GM13977 (cell line): ENCODE data around the gene NOP9.
"Not testable (repeated sequence)": the region's sequence is repeated elsewhere in the genome, so short reads cannot be mapped to it uniquely, and the experiment has no call there.

Experiments
- DNase-seq: peaks from one replicate; pipeline ENCODE4 v3.0.0; 2012; ENCODE audit warnings: low spot score
- in situ Hi-C: fragments of 300-500 bp; cut with MboI; formaldehyde crosslinking; loops from one replicate; pipeline ENCODE4 v1.12.0; 2022; ENCODE audit warnings: low sequenced_read_pairs, low pct_unique_long_range_greater_than_20kb, mixed read lengths, inconsistent platforms; ENCODE audit not compliant: unreplicated experiment
- TF ChIP-seq, protein P1 (sequence below): IDR thresholded peaks from 2 replicates; pipeline ENCODE4 v1.5.1; 2012; ENCODE audit warnings: mild to moderate bottlenecking, control low read depth; ENCODE audit not compliant: insufficient read depth; ENCODE audit errors: extremely low read depth, missing control alignments

Gene NOP9

DNA sequence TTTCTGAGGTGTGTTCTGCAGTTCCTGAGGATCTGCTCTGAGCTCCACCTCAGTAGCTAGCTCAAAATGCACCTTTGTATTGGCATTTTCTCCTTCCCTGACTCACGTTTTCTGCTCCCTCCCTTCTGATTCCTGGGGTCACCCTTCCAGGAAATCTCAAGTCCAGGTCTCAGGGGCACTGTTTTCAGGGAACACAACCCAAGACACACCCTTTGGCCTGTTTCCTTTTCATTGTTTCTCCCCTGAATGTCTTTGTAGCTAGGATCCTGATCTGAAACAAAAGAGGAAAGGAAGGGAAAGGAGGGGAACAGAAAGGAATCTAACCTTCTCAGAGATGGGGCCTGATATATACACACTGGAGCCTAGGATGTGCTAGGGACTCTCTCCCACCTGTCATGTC is 47.5 kb downstream of the NOP9 start:
- TF ChIP-seq, protein P1, sequence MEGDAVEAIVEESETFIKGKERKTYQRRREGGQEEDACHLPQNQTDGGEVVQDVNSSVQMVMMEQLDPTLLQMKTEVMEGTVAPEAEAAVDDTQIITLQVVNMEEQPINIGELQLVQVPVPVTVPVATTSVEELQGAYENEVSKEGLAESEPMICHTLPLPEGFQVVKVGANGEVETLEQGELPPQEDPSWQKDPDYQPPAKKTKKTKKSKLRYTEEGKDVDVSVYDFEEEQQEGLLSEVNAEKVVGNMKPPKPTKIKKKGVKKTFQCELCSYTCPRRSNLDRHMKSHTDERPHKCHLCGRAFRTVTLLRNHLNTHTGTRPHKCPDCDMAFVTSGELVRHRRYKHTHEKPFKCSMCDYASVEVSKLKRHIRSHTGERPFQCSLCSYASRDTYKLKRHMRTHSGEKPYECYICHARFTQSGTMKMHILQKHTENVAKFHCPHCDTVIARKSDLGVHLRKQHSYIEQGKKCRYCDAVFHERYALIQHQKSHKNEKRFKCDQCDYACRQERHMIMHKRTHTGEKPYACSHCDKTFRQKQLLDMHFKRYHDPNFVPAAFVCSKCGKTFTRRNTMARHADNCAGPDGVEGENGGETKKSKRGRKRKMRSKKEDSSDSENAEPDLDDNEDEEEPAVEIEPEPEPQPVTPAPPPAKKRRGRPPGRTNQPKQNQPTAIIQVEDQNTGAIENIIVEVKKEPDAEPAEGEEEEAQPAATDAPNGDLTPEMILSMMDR = no peak
- in situ Hi-C loops = loop anchor here (25.0 kb wide), 1 partner anchor 315 kb away; no protein-coding TSS in a partner anchor
- DNase-seq = no peak

DNA sequence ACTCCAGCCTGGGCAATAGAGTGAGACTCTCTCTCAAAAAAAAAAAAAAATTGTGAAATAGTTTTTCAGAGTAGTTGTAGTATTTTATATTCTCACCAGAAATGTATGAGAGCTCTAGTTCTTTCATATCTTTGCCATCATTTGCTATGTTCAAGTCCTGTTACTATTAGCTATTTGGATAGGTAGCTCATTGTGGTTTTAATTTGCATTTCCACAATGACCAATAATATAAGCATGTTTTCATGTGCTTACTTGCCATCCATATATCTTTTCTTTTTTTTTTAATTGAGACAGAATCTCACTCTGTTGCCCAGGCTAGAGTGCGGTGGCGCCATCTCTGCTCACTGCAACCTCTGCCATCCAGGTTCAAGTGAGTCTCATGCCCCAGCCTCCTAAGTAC is 48.5 kb downstream of the NOP9 start:
- no peak for DNase-seq
- TF ChIP-seq, protein P1 = no peak
- in situ Hi-C loops = loop anchor here (25.0 kb wide), 1 partner anchor 314 kb away; no protein-coding TSS in a partner anchor

DNA sequence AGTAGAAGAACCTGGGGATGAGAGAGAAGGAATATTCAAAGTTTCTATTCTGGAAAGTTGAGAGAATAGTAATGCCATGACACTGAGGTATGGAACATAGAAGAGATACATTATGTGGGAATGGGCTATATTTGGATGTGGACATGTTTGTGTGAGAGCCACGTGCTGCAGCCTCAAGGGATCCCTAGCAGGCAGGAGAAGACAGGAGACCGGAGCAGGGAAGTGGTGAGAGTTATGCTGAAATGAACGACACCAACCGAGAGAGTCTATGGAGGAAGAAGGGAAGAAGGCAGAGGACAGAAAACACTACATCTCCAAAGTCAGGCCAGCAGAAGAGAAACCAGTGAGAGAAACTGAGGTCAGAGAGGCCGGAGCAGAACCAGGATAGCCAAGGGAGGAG is 50.1 kb downstream of the NOP9 start:
- no peak for DNase-seq
- TF ChIP-seq, protein P1 = no peak
- in situ Hi-C loops = loop anchor here (25.0 kb wide), 1 partner anchor 313 kb away; no protein-coding TSS in a partner anchor

DNA sequence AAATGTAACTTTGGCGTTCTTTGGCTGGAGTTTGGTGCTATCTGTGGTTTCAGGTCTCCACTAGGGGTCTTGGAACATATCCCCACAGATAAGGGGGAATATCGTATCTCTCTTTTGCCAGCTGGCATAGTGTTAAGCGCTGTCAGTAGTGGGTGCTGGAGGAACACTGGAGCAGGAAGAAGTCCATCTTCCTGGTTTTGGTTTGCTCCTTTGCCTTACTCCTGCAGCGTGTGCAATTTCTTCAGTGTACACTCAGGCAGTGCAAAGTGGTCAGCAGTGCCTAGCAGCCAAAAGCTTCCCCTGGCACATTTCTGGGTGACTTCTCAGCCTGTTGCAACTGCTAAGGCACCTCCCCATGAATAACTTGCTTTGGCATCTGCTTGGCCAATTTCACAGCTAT is 51.9 kb downstream of the NOP9 start:
- DNase-seq = no peak
- TF ChIP-seq, protein P1 = no peak
- in situ Hi-C loops = no loop called here

DNA sequence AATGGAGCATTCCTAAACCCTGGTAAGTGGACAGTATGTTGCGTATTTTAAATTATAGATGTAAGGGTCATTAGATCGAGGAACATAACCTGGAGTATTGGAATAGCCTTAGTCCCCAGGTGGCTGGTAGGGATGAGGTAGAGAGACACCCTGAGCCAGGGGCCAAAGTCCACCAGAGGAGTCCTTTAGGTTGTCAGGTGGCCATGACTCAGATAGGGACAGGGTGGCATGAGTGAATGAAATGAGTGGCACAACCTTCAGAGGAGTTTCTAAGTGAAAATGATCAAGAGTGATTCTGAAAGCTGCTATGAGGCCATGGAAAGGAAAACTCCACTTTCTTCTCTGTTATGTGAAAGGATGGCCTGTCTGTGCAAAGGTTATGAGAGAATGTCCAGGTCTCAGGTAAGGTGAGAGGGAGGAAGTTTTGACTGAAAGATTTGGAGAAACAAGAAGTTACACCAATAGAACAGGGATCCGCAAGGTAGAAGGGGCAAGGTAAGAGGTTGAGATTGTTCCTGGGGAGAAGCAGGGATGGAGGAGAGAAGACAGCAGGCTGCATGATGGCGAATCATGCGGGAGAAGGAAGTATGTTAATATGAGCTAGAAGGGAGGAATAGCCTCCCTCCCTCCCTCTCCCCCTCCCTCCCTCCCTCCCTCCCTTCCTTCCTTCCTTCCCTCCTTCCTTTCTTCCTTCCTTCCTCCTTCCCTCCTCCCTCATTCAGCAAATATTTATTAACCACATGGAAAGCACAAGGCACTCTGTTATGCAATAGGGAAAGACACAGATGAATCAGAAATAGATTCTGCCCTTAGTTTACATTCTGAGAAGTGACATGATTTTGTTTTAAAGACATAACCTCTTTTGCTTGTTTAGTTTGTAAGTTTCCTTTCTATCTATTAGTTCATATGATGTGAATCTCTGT is 54.2 kb downstream of the NOP9 start:
- in situ Hi-C loops = no loop called here
- no peak for DNase-seq
- TF ChIP-seq, protein P1 = no peak

DNA sequence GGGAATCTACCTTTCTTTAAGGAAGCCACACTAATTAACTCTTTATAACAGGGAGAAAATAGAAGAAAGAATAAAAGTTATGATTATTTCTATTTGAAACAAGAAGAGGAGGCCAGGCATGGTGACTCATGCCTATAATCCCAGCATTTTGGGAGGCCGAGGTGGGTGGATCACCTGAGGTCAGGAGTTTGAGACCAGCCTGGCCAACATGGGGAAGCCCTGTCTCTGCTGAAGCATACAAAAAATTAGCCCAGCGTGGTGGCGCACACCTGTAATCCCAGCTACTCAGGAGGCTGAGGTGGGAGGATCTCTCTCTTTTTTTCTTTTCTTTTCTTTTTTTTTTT is 54.8 kb downstream of the NOP9 start:
- DNase-seq, in situ Hi-C loops: not testable (repeated sequence)

DNA sequence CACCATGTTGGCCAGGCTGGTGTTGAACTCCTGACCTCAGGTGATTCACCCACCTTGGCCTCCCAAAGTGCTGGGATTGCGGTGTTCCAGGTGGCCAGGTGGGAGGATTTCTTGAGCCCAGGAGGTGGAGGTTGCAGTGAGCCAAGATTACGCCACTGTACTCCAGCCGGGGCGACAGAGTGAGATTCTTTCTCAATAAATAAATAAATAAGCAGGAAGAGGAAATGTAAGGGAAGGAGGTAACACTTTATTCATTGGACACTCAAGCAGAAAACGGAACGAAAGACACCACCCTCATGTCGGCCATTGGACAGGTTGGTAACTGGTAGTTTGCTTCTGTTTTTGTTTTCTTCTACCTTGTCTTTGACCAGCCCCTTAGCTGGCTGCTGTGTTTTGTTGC is 55.4 kb downstream of the NOP9 start:
- in situ Hi-C loops = no loop called here
- TF ChIP-seq, protein P1 = no peak
- no peak for DNase-seq
